Measurements from ENCODE around the gene GCN1.

Gene GCN1

DNA sequence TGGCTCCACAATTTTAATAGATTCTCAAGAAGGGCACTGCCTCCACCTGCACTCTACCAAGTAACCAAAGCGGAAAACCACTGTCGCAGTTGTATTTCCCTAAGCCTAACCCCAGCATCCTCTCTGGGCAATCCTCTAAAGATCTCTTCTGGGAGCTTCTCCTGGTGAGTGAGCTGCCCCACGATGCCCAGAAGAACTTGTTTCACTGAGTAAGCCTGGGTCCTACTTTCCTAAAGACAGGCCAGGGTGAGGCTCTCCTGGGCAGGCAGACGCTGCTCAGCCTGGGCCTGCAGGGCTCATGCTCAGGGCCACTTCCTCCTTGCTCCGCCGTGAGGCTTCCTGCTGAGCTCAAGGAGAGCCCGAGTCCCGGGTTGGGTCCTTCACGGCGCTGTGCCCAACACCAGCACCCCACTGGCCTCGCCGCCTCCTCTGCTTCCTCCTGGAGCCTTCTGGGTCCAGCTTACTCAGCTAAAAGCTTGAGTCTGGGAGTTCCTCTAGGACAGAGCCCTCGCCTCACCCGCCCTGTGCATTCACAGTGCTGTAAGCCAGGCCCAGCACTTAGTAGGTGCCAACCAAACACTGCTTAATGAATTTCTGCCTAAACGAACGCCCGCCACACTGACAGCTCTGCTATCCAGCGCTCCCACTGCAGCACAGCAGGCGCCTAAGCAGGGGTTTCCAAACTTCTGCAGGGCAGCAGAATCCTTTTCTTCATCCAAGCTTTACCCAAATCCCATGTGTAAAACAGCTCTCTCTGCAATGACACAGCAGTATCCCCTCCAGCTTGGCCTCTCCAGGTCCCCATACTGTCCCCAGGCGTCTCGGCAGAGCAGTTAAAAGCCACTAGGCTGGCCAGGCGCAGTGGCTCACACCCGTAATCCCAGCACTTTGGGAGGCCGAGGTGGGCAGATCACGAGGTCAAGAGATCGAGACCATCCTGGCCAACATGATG lies 83.7 kb downstream of the GCN1 start:
- in situ Hi-C loops (cut with HindIII; ENCODE audit: low pct_ligation_motif_present, low pct_unique_long_range_greater_than_20kb, low sequenced_read_pairs) = no loop called here
- no peak for DNase-seq

DNA sequence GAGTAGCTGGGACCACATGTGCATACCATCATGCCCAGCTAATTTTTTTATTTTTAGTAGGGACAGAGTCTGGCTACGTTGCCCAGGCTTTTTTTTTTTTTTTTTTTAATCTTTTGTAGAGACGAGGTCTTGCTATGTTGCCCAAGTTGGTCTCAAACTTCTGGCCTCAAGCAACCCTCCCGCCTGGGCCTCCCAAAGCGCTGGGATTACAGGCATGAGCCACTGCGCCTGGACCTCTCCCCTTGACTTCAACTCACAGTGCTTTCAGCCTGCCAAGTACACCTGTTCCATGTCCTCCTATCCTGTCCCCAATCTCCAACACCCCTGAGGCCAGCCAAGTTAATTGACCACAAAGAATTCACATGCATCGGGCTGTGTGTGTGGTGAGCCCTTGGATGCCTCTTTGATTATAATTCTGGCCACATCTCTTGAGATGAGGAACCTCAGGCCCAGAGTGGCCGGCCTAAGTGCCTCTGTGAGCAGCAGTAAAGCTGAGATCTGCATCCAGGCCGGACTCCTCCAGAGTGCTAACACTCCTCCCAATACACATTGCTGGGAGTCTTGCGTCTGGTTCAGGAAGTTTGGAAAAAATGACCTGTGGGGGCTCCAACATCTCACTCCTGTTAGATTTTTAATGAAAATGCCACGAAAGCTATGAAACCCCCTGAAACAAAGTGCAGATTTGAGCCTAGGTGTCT lies 84.8 kb downstream of the GCN1 start:
- DNase-seq = no peak
- in situ Hi-C loops (cut with HindIII; ENCODE audit: low pct_ligation_motif_present, low pct_unique_long_range_greater_than_20kb, low sequenced_read_pairs) = no loop called here

DNA sequence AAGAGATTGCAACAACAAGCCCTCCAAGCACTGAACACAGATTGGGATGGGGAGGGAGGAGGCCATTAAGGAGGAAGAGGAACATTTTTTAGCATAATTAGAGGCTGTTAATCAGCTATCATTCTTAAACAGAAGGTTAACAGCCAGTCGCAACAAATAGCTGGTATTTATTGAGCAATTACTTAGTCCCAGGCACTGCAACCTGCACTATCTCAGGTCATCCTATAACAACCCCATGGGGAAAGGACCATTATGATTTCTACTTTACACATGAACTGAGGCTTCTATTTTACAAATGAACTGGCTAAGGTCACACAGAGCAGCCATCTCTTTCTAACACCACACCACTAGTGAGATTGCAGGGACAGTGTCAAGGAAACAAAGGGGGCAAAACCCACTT lies 88.4 kb downstream of the GCN1 start:
- no peak for DNase-seq
- in situ Hi-C loops (cut with HindIII; ENCODE audit: low pct_ligation_motif_present, low pct_unique_long_range_greater_than_20kb, low sequenced_read_pairs) = no loop called here

DNA sequence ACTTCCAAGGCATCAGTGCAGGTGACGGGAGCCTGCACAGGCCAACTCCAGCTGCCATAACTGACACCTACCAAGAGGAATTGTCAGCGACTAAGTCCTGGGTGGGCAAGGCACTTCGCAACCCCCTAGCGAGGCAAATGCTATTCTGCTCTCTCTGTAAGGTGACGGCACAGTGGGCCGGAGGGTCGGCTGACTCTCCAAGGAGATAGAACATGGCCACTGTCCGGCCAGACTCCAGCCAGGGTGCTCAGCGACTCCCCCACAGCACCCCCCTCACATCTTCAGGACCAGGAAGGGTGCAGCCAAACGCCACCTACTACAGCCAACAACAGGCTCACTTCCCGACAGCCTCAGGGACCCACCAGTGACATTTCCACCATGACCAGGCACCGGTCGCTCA lies 91.1 kb downstream of the GCN1 start:
- in situ Hi-C loops (cut with HindIII; ENCODE audit: low pct_ligation_motif_present, low pct_unique_long_range_greater_than_20kb, low sequenced_read_pairs) = no loop called here
- DNase-seq = no peak

DNA sequence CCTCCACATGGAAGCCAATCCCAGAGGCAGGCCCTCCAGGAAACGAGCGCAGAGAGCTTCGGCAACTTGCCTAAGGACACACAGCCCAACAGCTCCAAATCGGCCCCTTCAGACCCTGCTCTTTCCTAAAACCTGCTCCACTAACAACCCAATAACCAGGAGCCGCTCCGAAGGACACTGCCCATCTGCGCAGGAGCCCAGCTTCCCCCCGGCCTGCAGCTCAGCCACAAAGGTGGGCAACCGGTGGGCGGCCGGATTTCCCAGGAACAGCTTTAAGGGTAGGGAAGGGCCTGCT lies 91.5 kb downstream of the GCN1 start:
- DNase-seq = no peak
- in situ Hi-C loops (cut with HindIII; ENCODE audit: low pct_ligation_motif_present, low pct_unique_long_range_greater_than_20kb, low sequenced_read_pairs) = no loop called here

DNA sequence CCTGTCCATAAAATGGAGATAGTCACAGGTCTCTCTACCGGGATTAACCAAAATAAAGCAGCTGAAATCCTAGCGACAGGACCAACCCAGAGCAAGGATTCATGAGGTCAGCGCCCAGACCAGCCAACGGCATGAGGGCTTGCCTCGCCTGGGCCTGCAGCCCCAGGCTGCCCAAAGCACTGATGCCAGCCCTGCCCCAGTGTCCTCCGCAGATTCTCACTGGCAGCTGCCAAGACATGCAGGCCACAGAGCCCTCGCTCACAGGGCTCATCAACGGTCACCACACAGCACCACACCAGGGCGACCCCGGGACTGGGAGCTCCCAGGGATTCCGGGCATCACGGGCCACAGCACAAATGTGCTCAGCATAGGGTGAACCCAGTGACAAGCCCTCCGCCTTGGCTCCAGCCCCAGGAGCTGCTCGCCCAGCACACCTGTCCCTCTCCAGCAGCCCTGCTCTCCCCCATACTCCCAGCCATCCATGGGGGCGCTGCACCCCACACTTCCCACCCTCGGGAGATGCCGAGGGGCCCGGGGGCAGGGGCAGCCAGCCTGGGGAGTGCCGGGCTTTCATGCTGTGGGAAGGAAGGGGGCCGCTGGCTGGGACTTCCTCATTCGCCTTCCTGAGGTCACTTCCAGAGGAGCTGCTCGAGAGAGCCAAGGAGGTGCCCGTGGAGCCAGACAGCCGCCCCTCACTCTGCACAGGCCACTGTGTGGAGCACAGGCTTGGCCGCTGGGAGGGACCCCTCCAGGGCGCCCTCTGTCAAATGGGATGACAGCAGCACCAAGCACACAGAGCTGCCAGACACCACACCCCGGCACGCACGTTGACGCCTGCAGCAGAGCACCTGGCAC lies 92.1 kb downstream of the GCN1 start:
- no peak for DNase-seq
- in situ Hi-C loops (cut with HindIII; ENCODE audit: low pct_ligation_motif_present, low pct_unique_long_range_greater_than_20kb, low sequenced_read_pairs) = no loop called here

DNA sequence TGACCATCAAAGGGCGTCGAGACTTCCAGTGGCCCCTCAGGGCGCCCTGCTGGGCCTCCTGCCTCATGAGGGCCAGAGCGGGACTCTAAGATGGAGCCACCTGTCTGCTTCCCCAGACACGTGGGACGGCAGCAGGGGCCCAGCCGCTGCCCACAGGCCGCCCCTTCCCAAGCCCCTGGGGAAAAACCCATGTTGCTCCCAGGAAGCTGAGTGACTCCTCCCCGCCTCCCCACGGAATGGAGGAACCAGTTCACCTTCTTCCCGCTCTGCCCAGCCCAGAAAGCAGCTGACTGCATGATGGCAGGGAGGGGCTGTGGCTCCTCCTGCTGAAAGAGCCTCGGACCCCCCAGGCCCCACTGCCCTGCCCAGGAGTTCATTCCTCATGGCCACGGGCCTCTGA lies 92.9 kb downstream of the GCN1 start:
- in situ Hi-C loops (cut with HindIII; ENCODE audit: low pct_ligation_motif_present, low pct_unique_long_range_greater_than_20kb, low sequenced_read_pairs) = no loop called here

DNA sequence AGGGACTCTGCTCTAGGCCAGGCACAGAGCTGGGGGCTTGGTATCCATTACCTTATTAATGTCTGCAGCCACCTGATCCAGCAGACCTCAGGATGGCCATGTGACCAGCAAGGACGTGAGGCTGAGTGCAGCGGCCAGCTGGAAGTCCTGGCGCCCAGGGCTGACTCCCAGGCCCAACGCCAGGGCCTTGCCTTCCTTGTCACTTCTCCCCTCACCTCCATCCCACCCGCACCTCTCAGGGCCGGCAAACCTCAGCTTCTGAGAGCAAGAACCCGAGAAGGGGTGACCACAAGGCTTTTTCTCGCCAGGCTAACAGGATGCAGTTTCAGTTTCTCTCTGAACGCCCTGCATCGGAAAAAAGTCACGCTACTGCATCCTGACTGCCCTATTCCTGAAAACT lies 93.3 kb downstream of the GCN1 start:
- in situ Hi-C loops (cut with HindIII; ENCODE audit: low pct_ligation_motif_present, low pct_unique_long_range_greater_than_20kb, low sequenced_read_pairs) = no loop called here
- DNase-seq = no peak

More for the DNA sequence above, 92.9 kb downstream of the GCN1 start:
- no peak for DNase-seq

DNA sequence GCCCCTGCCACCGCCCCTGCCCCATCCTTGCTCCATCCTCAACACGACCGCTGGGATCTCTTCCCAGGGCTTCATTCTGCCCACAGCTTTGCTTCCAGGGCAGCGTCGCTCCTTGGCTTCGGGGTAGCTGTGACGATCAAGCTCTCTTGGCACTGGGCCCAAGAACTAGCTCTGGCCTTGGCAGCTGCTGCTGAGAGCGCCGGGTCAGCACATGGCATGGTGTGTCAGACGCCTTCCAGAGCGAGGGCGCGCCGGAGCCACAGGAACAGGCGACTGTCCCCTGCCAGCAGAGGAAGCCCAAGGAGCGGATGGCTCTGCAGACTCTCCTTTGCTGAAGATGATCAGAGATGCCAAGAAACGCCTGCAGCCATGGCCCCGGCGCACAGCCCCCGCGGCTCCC lies 93.9 kb downstream of the GCN1 start:
- in situ Hi-C loops (cut with HindIII; ENCODE audit: low pct_ligation_motif_present, low pct_unique_long_range_greater_than_20kb, low sequenced_read_pairs) = no loop called here
- no peak for DNase-seq

DNA sequence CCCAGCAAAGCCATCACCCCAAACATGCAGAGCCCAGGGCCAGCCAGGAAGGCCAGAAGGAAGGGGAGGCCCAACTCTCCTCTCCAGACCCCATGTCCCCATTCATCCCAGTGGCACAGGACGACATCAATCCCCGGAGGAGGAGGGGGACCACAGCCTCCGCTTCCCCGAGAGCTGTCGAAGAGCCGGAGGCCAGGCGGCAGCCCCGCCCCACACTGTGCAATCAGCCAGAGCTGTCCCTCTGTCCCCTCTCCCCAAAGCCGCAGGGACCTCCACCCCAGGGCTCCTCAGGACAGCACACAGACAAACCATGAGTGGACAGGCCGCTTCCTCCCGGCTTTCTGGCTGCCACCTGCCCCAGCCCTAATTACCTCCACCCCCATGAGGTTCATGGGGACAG lies 94.8 kb downstream of the GCN1 start:
- DNase-seq = no peak
- in situ Hi-C loops (cut with HindIII; ENCODE audit: low pct_ligation_motif_present, low pct_unique_long_range_greater_than_20kb, low sequenced_read_pairs) = no loop called here

DNA sequence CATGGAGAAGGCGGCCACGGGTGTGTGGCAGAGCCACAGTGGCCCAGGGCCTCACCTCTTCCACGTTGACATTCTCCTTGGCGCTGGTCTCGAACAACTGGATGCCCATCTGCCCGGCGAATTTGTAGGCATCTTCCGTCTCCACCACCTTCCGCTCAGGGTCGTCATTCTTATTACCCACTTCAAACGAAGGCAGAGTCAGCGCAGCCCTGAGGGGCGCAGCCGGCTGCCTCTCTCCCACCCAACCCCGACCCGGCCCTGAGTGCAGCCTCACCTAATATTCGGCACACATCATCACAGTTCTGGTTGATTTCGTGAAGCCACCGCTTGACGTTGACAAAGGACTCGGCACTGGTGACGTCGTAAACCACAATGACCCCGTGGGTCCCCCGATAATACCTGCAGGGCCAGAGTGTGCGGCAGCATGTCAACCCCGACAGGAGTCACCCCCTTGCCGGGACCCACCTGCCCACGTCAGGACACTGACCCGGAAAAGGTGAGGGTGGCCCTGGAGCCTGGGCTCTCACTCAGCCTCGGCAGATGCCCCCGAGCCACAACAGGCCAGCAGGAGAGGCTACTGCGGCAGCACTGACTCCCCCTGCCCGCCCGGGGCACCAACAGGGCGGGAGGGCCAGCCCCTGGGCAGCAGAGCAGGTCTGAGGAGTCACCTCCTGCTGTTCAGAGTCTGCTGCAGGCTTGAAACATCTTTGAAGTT lies 95.6 kb downstream of the GCN1 start:
- DNase-seq = no peak
- in situ Hi-C loops (cut with HindIII; ENCODE audit: low pct_ligation_motif_present, low pct_unique_long_range_greater_than_20kb, low sequenced_read_pairs) = no loop called here

DNA sequence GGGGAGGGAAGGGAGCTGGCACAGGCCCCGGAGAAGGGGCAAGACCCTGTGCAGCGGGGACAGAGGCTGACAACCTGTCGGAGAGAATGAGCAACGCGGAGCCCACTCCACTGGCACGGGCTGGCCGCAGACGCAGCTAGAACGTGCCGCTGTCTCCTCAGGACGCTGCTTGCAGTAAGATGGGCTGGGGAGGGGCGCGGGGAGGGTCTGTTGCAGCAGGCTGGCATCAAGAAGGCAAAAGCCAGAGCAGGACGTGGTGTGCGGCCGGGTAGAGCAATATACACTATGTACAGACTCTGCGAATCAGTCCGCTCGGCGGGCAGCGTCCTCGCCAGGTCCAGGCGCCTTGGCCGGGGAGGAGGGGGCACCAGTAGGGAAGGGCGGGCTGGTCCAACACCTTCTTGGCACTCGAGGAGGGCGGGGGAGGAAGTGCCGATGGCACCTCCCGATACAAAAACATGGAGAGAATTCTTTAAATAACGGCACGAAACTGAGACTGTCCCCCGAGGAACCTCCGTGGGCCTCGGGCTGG lies 97.8 kb downstream of the GCN1 start:
- DNase-seq = no peak
- in situ Hi-C loops (cut with HindIII; ENCODE audit: low pct_ligation_motif_present, low pct_unique_long_range_greater_than_20kb, low sequenced_read_pairs) = no loop called here

DNA sequence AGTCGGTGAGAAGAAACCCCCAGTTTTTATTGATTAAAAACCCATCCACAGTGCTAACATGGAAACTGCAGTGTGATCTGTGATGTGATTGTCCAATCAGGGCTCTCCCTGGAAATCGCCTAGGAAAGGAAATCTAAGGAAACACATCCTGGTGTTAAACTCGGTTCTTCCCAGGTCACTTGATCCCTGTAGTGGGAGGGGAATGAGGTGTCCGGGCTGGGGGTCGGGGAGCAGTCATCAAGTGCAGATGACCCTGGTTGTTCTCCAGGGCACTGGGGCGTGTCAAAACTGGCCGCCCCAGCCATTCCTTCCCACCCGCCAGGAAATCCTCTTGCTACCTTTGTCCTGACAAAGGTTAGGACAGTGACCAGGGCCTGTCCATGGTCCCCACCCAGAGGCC lies 98.8 kb downstream of the GCN1 start:
- no peak for DNase-seq
- in situ Hi-C loops (cut with HindIII; ENCODE audit: low pct_ligation_motif_present, low pct_unique_long_range_greater_than_20kb, low sequenced_read_pairs) = no loop called here

DNA sequence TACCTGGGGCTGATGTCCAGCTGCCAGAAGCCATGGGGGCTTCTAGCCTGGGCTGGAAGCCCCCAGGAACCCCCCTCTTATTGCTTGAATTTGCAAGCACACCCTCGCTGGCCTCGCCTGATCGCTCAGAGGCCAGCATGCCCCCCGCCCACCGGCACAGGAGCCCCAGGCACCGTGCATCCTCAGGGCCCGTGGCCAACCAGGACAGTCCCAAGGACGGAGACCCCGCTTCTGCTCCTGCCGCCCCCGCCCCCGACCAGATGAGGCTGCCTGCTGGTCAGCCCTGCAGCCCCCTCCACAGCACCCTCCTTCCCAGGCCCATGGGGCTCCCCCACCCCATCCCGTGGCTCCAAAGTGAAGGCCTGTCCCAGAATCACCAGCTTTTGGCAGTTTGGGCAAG lies 99.2 kb downstream of the GCN1 start:
- in situ Hi-C loops (cut with HindIII; ENCODE audit: low pct_ligation_motif_present, low pct_unique_long_range_greater_than_20kb, low sequenced_read_pairs) = no loop called here

DNA sequence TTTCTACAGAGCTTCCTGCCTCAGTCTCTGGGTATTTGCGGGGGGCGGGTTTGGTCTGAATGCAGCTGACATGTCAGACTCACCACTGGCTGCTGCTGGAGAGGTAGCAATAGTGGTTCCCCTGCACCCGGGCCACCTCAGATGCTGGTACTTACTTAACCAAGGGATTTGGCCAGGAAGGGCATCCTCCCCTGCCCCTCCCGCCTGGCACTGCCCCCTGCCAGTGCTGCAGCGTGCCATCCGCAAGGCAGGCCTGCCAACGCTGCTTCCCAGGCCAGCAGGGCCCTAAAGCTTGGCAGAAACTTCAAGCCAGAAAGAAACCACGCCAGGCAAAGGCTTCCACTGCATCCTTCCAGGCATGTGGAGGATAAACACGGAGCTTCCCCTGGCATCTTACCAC lies 100.0 kb downstream of the GCN1 start:
- DNase-seq = no peak
- in situ Hi-C loops (cut with HindIII; ENCODE audit: low pct_ligation_motif_present, low pct_unique_long_range_greater_than_20kb, low sequenced_read_pairs) = no loop called here

More for the DNA sequence above, 99.2 kb downstream of the GCN1 start:
- no peak for DNase-seq

DNA sequence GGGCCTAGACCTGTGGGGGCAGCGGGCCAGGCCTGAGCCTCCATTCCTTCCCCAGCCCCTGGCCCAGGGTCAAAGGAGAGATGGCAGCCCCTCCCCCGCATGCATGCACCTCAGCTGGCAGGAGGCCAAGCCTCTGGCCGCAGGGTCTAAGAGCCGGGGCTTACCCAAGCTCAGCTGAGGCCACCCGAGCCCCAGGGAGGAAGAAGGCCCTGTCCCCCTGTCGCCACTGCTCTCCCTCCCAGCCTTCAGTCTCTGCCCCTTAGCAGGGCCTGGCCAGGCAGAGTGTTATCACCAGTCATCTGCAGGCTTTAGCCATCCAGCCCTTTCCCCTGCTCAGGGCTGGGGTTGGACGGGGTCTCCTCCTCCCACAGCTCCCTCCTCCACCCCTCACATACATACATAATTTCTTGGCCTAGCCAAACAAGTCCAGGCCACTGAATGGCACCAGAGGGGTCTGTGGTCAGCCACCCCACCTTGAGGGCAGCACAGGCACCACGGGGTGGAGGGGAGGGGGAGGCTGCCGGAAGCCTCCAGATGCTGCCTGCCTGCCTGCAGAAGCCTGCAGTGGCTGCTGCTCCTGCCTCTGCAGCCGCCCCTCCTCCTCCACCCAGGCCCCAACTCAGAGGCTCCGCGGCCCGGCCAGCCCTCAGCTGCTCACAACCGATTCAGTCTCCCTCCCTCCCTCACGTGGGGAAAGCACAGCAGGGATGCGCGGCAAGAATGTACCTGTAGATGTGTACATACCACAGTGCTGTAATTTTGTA lies 100.7 kb downstream of the GCN1 start:
- in situ Hi-C loops (cut with HindIII; ENCODE audit: low pct_ligation_motif_present, low pct_unique_long_range_greater_than_20kb, low sequenced_read_pairs) = no loop called here
- no peak for DNase-seq

DNA sequence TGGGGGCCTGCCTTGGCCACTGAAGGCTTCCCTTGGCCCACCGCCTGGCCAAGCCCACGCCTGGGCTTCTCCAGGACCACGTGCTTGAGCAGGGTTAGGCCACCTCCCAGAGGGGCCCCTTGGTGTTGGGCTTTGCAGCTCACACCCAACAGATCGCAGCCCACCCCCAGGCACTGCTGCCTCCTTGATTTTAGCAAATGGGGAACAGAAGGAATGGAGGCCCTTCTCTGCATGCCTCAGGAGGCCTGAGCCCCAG lies 101.3 kb downstream of the GCN1 start:
- DNase-seq = no peak
- in situ Hi-C loops (cut with HindIII; ENCODE audit: low pct_ligation_motif_present, low pct_unique_long_range_greater_than_20kb, low sequenced_read_pairs) = no loop called here

All from ACHN (cell line).